ENCODE results near the gene ASTN1.

ASTN1 gene

GRCh38 chr1:177020851-177021589 is 143.5 kb downstream of the ASTN1 start:
- DNase-seq = no peak
- TF ChIP-seq GATA1 (IDR thresholded peaks at IDR 0.05; ENCODE audit: low read depth, low read length) = no peak
- TF ChIP-seq POLR2A (IDR thresholded peaks at IDR 0.05; ENCODE audit: low read length) = no peak

GRCh38 chr1:177017287-177017852 is 147.1 kb downstream of the ASTN1 start:
- TF ChIP-seq GATA1 (IDR thresholded peaks at IDR 0.05; ENCODE audit: low read depth, low read length) (no peak), POLR2A (IDR thresholded peaks at IDR 0.05; ENCODE audit: low read length) (no peak)
- no peak for DNase-seq

GRCh38 chr1:177014325-177014724 is 150.2 kb downstream of the ASTN1 start:
- TF ChIP-seq POLR2A (IDR thresholded peaks at IDR 0.05; ENCODE audit: low read length) (no peak), GATA1 (IDR thresholded peaks at IDR 0.05; ENCODE audit: low read depth, low read length) (no peak)
- no peak for DNase-seq

GRCh38 chr1:177012342-177012925 is 152.1 kb downstream of the ASTN1 start:
- no peak for DNase-seq

GRCh38 chr1:177011508-177011907 is 153.0 kb downstream of the ASTN1 start:
- DNase-seq = no peak
- no peak for TF ChIP-seq GATA1 (IDR thresholded peaks at IDR 0.05; ENCODE audit: low read depth, low read length)
- no peak for TF ChIP-seq POLR2A (IDR thresholded peaks at IDR 0.05; ENCODE audit: low read length)

More at GRCh38 chr1:177012342-177012925, 152.1 kb downstream of the ASTN1 start:
- TF ChIP-seq GATA1 (IDR thresholded peaks at IDR 0.05; ENCODE audit: low read depth, low read length) (no peak), POLR2A (IDR thresholded peaks at IDR 0.05; ENCODE audit: low read length) (no peak)

GRCh38 chr1:177010211-177010825 is 154.2 kb downstream of the ASTN1 start:
- DNase-seq = no peak
- TF ChIP-seq GATA1 (IDR thresholded peaks at IDR 0.05; ENCODE audit: low read depth, low read length) = no peak
- no peak for TF ChIP-seq POLR2A (IDR thresholded peaks at IDR 0.05; ENCODE audit: low read length)

- no peak for TF ChIP-seq POLR2A (IDR thresholded peaks at IDR 0.05; ENCODE audit: low read length)
- TF ChIP-seq GATA1 (IDR thresholded peaks at IDR 0.05; ENCODE audit: low read depth, low read length) = no peak
- no peak for DNase-seq
Observed at GRCh38 chr1:177008653-177009052, 155.9 kb downstream of the ASTN1 start.

- DNase-seq = no peak
- TF ChIP-seq GATA1 (IDR thresholded peaks at IDR 0.05; ENCODE audit: low read depth, low read length) (no peak), POLR2A (IDR thresholded peaks at IDR 0.05; ENCODE audit: low read length) (no peak)
Observed at GRCh38 chr1:177007437-177008161, 156.9 kb downstream of the ASTN1 start.

GRCh38 chr1:177002891-177003290 is 161.6 kb downstream of the ASTN1 start:
- DNase-seq = no peak
- TF ChIP-seq POLR2A (IDR thresholded peaks at IDR 0.05; ENCODE audit: low read length) (no peak), GATA1 (IDR thresholded peaks at IDR 0.05; ENCODE audit: low read depth, low read length) (no peak)

- DNase-seq = no peak
- TF ChIP-seq GATA1 (IDR thresholded peaks at IDR 0.05; ENCODE audit: low read depth, low read length) (no peak), POLR2A (IDR thresholded peaks at IDR 0.05; ENCODE audit: low read length) (no peak)
Observed at GRCh38 chr1:177001556-177001955, 163.0 kb downstream of the ASTN1 start.

- TF ChIP-seq GATA1 (IDR thresholded peaks at IDR 0.05; ENCODE audit: low read depth, low read length) = no peak
- TF ChIP-seq POLR2A (IDR thresholded peaks at IDR 0.05; ENCODE audit: low read length) = no peak
- DNase-seq = no peak
Observed at GRCh38 chr1:176998183-176998795, 166.2 kb downstream of the ASTN1 start.

- TF ChIP-seq GATA1 (IDR thresholded peaks at IDR 0.05; ENCODE audit: low read depth, low read length) (no peak), POLR2A (IDR thresholded peaks at IDR 0.05; ENCODE audit: low read length) (no peak)
- DNase-seq = no peak
Observed at GRCh38 chr1:176996456-176997090, 167.9 kb downstream of the ASTN1 start.
